ENCODE measurements around the gene RNF13.

The RNF13 gene

GRCh38 chr3:149768704-149769103 lies 44.3 kb upstream of the RNF13 start:
- Histone ChIP-seq H3K27ac (no peak overlapping the region), H3K9me3 (ENCODE audit: severe bottlenecking) (no peaks in the 10 kb centered on the region), H3K4me3 (ENCODE audit: low read depth, low read length) (no peak overlapping the region), H3K27me3 (ENCODE audit: insufficient read depth, low read depth, severe bottlenecking) (no peaks in the 10 kb centered on the region), H3K36me3 (no peaks in the 10 kb centered on the region)
- no peak for DNase-seq
- TF ChIP-seq, protein P1, sequence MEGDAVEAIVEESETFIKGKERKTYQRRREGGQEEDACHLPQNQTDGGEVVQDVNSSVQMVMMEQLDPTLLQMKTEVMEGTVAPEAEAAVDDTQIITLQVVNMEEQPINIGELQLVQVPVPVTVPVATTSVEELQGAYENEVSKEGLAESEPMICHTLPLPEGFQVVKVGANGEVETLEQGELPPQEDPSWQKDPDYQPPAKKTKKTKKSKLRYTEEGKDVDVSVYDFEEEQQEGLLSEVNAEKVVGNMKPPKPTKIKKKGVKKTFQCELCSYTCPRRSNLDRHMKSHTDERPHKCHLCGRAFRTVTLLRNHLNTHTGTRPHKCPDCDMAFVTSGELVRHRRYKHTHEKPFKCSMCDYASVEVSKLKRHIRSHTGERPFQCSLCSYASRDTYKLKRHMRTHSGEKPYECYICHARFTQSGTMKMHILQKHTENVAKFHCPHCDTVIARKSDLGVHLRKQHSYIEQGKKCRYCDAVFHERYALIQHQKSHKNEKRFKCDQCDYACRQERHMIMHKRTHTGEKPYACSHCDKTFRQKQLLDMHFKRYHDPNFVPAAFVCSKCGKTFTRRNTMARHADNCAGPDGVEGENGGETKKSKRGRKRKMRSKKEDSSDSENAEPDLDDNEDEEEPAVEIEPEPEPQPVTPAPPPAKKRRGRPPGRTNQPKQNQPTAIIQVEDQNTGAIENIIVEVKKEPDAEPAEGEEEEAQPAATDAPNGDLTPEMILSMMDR (IDR thresholded peaks at IDR 0.05; ENCODE audit: low read depth, low read length), result no peak

- TF ChIP-seq, protein P1 (IDR thresholded peaks at IDR 0.05; ENCODE audit: low read depth, low read length), result no peak
- Histone ChIP-seq H3K27me3 (ENCODE audit: insufficient read depth, low read depth, severe bottlenecking) (no peaks in the 10 kb centered on the region), H3K36me3 (no peaks in the 10 kb centered on the region), H3K9me3 (ENCODE audit: severe bottlenecking) (no peaks in the 10 kb centered on the region), H3K4me3 (ENCODE audit: low read depth, low read length) (no peak overlapping the region), H3K27ac (no peak overlapping the region)
- DNase-seq, result no peak
Observed at GRCh38 chr3:149770246-149770645, 42.8 kb upstream of the RNF13 start.

DNA sequence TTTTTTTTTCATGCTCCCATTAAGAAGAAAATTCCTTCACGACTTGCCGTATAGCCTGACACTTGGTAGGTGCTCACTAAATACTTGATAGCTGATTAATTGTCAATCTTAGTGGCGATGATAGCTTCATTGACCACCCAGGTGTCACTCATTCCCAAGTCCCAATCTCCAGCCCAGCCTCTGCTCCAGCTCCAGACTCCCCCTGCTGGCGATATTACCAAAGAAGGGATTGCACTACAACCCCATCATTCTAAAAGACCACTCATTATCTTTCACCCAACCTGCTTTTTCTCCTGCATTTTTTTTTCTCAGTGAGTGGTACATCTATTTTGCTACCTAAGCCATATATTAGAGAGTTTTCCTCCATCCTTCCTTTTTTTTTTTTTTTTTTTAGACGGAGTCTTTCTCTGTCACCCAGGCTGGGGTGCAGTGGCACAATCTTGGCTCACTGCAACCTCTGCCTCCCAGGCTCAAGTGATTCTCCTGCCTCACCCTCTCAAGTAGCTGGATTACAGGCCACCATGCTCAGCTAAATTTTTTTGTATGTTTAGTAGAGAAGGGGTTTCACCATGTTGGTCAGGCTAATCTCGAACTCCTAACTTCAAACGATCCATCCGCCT lies 41.3 kb upstream of the RNF13 start:
- no peaks in the 10 kb centered on the region for H3K36me3 ChIP-seq
- TF ChIP-seq, protein P1 (IDR thresholded peaks at IDR 0.05; ENCODE audit: low read depth, low read length), result peak; percentile 79
- H3K4me3 ChIP-seq (ENCODE audit: low read depth, low read length), result no peak overlapping the region
- peak; percentile 64 for DNase-seq
- H3K9me3 ChIP-seq (ENCODE audit: severe bottlenecking), result no peaks in the 10 kb centered on the region
- no peak overlapping the region for H3K27ac ChIP-seq
- no peaks in the 10 kb centered on the region for H3K27me3 ChIP-seq (ENCODE audit: insufficient read depth, low read depth, severe bottlenecking)

DNA sequence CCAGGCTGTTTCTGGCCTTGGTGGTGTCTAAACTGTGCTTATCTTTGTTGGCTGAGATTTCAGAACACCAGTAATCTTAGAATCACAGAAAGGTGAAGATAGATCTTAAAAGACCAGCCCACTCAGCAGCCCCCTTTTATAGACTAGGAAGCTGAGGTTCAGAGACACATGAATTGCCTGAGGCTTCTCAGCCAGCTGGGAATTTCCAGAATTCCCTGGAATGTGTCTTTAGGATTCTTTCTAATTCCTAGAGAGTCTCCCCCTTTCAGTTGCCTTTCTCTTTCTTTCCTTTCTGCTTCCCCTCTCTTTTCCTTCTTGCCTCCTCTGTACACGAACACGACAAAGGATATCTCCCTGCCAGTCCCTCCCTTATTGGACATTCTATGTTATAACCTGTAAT lies 40.2 kb upstream of the RNF13 start:
- Histone ChIP-seq H3K36me3 (no peaks in the 10 kb centered on the region), H3K27ac (no peak overlapping the region), H3K4me3 (ENCODE audit: low read depth, low read length) (no peak overlapping the region), H3K9me3 (ENCODE audit: severe bottlenecking) (no peaks in the 10 kb centered on the region), H3K27me3 (ENCODE audit: insufficient read depth, low read depth, severe bottlenecking) (no peaks in the 10 kb centered on the region)
- TF ChIP-seq, protein P1 (IDR thresholded peaks at IDR 0.05; ENCODE audit: low read depth, low read length), result no peak
- DNase-seq, result no peak

DNA sequence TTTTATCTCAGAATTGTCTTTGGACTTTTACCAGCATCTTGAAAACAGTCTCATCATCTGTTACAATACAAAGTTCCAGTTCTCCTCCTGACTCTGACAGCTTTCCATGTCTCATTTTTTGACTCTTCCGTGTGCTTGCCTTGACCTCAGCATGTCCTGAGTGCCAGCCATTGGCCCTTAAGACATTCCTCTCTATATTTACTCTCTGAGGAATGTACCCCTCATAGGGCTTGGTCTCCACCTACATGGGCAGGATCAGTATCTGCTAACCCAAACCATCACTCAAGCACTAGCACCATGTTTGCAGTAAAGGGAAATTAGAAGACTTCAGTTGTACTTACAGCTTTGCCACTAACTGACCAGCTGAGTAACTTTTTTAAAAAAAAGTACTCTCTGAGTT lies 36.8 kb upstream of the RNF13 start:
- H3K4me3 ChIP-seq (ENCODE audit: low read depth, low read length), result no peak overlapping the region
- TF ChIP-seq, protein P1 (IDR thresholded peaks at IDR 0.05; ENCODE audit: low read depth, low read length), result no peak
- H3K27me3 ChIP-seq (ENCODE audit: insufficient read depth, low read depth, severe bottlenecking), result no peaks in the 10 kb centered on the region
- H3K27ac ChIP-seq, result no peak overlapping the region
- no peak for DNase-seq
- H3K9me3 ChIP-seq (ENCODE audit: severe bottlenecking), result no peaks in the 10 kb centered on the region
- no peaks in the 10 kb centered on the region for H3K36me3 ChIP-seq
